Keratinocyte (primary cell): ENCODE data around the gene XYLB.

Experiments used
- CTCF ChIP-seq, 3 experiments: IDR thresholded peaks in 1 of 3; conservative IDR thresholded peaks in 1 of 3; optimal IDR thresholded peaks in 1 of 3; 2 replicates in 2 of 3; 3 replicates in 1 of 3; pipeline versions ENCODE3 to v1.5.1; 2011; ENCODE audit warnings: low read length in 3 of 3, mild to moderate bottlenecking in 3 of 3, moderate library complexity in 2 of 3, control low read depth in 1 of 3, inconsistent platforms in 1 of 3; ENCODE audit not compliant: insufficient read depth in 2 of 3; ENCODE audit errors: extremely low read depth in 1 of 3
- EZH2 ChIP-seq: IDR thresholded peaks from one replicate; pipeline ENCODE4 v1.6.1; 2012; ENCODE audit warnings: inconsistent platforms, mild to moderate bottlenecking, low read length, moderate library complexity

GRCh38 chr3:38311476-38311875, 35.1 kb upstream of the XYLB start:
- TF ChIP-seq EZH2 (no peak), CTCF (optimal IDR thresholded peaks at IDR 0.05 in 1 of 3, IDR thresholded peaks at IDR 0.05 in 1 of 3, conservative IDR thresholded peaks at IDR 0.05 in 1 of 3; ENCODE audit: extremely low read depth in 1 of 3, insufficient read depth in 2 of 3, low read length in 3 of 3) (no peak)
